Thyroid gland (tissue), 4 donors: Measurements from ENCODE around the gene PDE8A. TPM values are rescaled to one million over a fixed set of nuclear protein-coding genes. Genes with fewer than 3 reads are reported as not detected.

Experiments used
- DNase-seq, 2 donors: peaks; one replicate each; pipeline ENCODE4 v3.0.0-alpha.2; 2019
- H3K27ac ChIP-seq, 3 donors: fragments of 200-600 bp; sonication (generic); 1 replicate in 2 of 3; 2 replicates in 1 of 3; pipeline ENCODE4 v1.5.1; 2016 to 2019; ENCODE audit warnings: mild to moderate bottlenecking in 1 of 3, moderate library complexity in 1 of 3
- H3K27me3 ChIP-seq: fragments of 200-600 bp; sonication (generic); one replicate; pipeline ENCODE4 v1.5.1; 2019
- H3K36me3 ChIP-seq, 2 donors: fragments of 200-600 bp; sonication (generic); one replicate each; pipeline ENCODE4 v1.5.1; 2016 to 2019
- H3K4me1 ChIP-seq, 2 donors: fragments of 200-600 bp; sonication (generic); one replicate each; pipeline ENCODE4 v1.5.1; 2017 to 2019
- H3K4me3 ChIP-seq, 3 donors: fragments of 200-600 bp; sonication (generic); replicated peaks in 1 of 3; 1 replicate in 2 of 3; 2 replicates in 1 of 3; pipeline ENCODE4 v1.5.1; 2016; ENCODE audit warnings: mild to moderate bottlenecking in 1 of 3
- H3K9me3 ChIP-seq: fragments of 200-600 bp; sonication (generic); one replicate; pipeline ENCODE4 v1.5.1; 2017
- POLR2A ChIP-seq, 2 donors: fragments of 450-650 bp; IDR thresholded peaks; one replicate each; pipeline ENCODE4 v1.6.1; 2017; ENCODE audit warnings: antibody characterized with exemption in 2 of 2, mild to moderate bottlenecking in 2 of 2, moderate library complexity in 1 of 2
- WGBS, 2 donors: methylation state at CpG; one replicate each; pipeline ENCODE4 v1.1.5; 2017; 5-methylcytosine and 5-hydroxymethylcytosine counted together
- intact Hi-C: fragments of 100-400 bp; cut with DNase I; formaldehyde crosslinking; loops from one replicate; pipeline ENCODE4 v1.15.1; 2023
- total RNA-seq, 4 donors: library from RNA; depleted of rRNA; stranded (reverse); fragments of >200 nt; gene quantifications; one replicate each; pipeline ENCODE4 v1.2.3, GENCODE V29; 2016
- TF ChIP-seq, protein P1 (sequence below), 6 experiments: fragments of 200-600 bp in 3 of 6; fragments of 450-650 bp in 3 of 6; sonication (generic) in 3 of 6; IDR thresholded peaks; one replicate each; pipeline ENCODE4 v1.5.1; 2016 to 2019; ENCODE audit warnings: antibody characterized with exemption in 6 of 6, mild to moderate bottlenecking in 2 of 6, inconsistent platforms in 1 of 6, moderate library complexity in 1 of 6

PDE8A gene
- total RNA-seq, 4 donors from 2014 or later: 31.6 to 52.1 (median 35.2) TPM

DNA sequence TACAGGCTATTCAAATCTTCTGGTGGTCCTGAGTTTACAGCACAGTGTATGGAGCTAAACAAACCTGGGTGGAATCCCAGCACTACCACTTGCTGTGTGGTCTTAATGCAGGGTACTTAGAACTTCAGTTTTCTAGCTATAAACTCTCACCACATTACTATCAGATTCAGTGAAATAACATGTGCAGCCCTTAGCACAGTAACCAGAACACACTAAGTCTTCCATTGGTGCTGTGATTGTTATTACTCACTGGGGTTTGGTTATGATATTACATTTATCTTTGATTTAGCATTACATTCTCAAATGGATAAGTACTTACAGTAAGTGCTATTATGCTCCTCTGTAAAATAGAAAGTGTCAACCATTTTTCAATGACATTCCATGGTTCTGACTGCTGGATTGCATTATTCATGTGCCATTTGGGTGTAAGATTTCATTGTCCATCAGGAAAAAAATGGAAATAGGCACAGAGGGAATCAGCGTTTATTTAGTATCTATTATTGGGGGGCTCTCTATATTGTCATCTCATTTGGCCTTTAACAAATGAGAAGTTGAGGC lies 81.9 kb downstream of the PDE8A start:
- no peaks in the 10 kb centered on the region for H3K9me3 ChIP-seq
- H3K36me3 ChIP-seq: no peaks in the 10 kb centered on the region
- no peaks in the 10 kb centered on the region for H3K4me1 ChIP-seq
- WGBS, 2 donors: 94 to 100% methylated on average over 1 of the region's 1 CpG
- intact Hi-C loops: no loop called here
- H3K4me3 ChIP-seq: no peak overlapping the region
- TF ChIP-seq, protein P1, sequence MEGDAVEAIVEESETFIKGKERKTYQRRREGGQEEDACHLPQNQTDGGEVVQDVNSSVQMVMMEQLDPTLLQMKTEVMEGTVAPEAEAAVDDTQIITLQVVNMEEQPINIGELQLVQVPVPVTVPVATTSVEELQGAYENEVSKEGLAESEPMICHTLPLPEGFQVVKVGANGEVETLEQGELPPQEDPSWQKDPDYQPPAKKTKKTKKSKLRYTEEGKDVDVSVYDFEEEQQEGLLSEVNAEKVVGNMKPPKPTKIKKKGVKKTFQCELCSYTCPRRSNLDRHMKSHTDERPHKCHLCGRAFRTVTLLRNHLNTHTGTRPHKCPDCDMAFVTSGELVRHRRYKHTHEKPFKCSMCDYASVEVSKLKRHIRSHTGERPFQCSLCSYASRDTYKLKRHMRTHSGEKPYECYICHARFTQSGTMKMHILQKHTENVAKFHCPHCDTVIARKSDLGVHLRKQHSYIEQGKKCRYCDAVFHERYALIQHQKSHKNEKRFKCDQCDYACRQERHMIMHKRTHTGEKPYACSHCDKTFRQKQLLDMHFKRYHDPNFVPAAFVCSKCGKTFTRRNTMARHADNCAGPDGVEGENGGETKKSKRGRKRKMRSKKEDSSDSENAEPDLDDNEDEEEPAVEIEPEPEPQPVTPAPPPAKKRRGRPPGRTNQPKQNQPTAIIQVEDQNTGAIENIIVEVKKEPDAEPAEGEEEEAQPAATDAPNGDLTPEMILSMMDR (IDR thresholded peaks at IDR 0.05): no peak
- no peak for TF ChIP-seq POLR2A (IDR thresholded peaks at IDR 0.05)
- no peak for DNase-seq
- H3K27me3 ChIP-seq: no peaks in the 10 kb centered on the region
- H3K27ac ChIP-seq: no peak overlapping the region

GRCh38 chr15:85064710-85065109 lies 83.1 kb downstream of the PDE8A start:
- Histone ChIP-seq H3K27me3 (no peaks in the 10 kb centered on the region), H3K9me3 (no peaks in the 10 kb centered on the region), H3K4me3 (no peak overlapping the region), H3K27ac (no peak overlapping the region), H3K36me3 (no peaks in the 10 kb centered on the region), H3K4me1 (no peaks in the 10 kb centered on the region)
- intact Hi-C loops: no loop called here
- DNase-seq: no peak
- 96 to 100% methylated on average over 1 of the region's 1 CpG for WGBS, 2 donors
- TF ChIP-seq, protein P1 (IDR thresholded peaks at IDR 0.05): no peak
- no peak for TF ChIP-seq POLR2A (IDR thresholded peaks at IDR 0.05)

DNA sequence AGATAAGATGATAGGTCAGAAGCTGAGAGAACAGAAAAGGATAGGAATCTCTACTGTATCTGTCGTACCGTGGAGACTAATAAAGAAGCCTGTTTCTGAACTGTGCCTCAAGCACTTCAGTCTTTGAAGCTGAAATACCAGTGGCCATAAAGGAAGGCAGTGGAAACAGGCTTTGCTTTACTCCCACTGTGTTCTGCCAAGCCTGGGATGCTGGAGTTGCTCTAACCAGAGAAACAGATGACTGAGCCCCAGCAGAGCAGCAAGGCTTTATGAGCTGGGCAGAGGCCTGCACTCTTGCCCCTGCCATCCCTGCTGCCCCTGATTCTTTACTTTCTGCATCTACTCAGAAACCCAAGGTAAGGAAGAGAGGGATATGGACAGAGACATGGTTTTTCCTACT lies 89.4 kb downstream of the PDE8A start:
- no peaks in the 10 kb centered on the region for H3K27me3 ChIP-seq
- intact Hi-C loops: no loop called here
- H3K4me1 ChIP-seq: peaks cover 0 to 5% of the 10 kb centered on the region in 2 donors
- no peaks in the 10 kb centered on the region for H3K9me3 ChIP-seq
- no peak overlapping the region for H3K4me3 ChIP-seq
- no peak overlapping the region for H3K27ac ChIP-seq
- no peak for TF ChIP-seq POLR2A (IDR thresholded peaks at IDR 0.05)
- TF ChIP-seq, protein P1 (IDR thresholded peaks at IDR 0.05): no peak
- DNase-seq: peak in 1 of 2 donors; percentile 4
- 87 to 91% methylated on average over 2 of the region's 2 CpGs for WGBS, 2 donors
- H3K36me3 ChIP-seq: no peaks in the 10 kb centered on the region

DNA sequence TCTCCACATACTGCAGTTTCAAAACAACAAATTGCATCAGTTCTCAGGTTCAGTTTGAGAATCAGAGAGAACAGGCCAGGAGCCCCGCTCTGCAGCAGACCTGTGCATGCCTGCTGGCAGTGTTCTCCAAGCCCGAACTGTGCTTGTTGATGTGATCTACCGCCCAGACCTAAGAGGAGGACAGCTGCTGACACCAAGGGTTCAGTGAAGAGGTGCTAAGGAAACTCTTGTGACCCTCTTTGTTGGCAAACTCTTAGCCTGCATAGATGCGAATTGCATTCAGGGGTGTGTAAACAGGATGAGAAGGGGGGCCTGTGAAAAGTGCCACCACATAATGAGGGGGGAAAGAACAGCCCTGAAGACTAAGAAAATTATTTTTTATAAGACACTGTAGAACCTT lies 89.8 kb downstream of the PDE8A start:
- H3K27me3 ChIP-seq: no peaks in the 10 kb centered on the region
- WGBS, 2 donors: 82 to 88% methylated on average over 4 of the region's 4 CpGs
- H3K4me3 ChIP-seq: no peak overlapping the region
- no peaks in the 10 kb centered on the region for H3K36me3 ChIP-seq
- no peaks in the 10 kb centered on the region for H3K9me3 ChIP-seq
- no peak overlapping the region for H3K27ac ChIP-seq
- H3K4me1 ChIP-seq: peaks cover 0 to 5% of the 10 kb centered on the region in 2 donors
- TF ChIP-seq, protein P1 (IDR thresholded peaks at IDR 0.05): no peak
- TF ChIP-seq POLR2A (IDR thresholded peaks at IDR 0.05): no peak
- no peak for DNase-seq
- intact Hi-C loops: no loop called here

DNA sequence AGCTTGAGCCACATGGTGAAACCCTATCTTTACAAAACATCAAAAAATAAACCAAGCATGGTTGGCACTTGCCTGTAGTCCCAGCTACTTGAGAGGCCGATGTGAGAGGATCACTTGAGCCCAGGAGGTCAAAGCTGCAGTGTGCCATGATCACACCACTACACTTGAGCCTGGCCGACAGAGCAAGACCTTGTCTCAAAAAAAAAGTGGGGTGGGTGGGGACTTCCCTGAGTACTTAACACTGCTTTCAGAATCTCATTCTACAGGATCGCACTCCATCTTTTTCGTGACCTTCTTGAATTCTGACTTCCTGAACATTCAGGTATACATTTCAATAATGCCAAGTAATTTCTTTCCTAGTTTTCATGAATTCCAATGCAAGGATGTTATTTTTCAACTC lies 91.3 kb downstream of the PDE8A start:
- intact Hi-C loops: no loop called here
- 72 to 76% methylated on average over 4 of the region's 4 CpGs for WGBS, 2 donors
- H3K27ac ChIP-seq: no peak overlapping the region
- peaks cover 0 to 5% of the 10 kb centered on the region in 2 donors for H3K4me1 ChIP-seq
- H3K27me3 ChIP-seq: no peaks in the 10 kb centered on the region
- no peak for DNase-seq
- TF ChIP-seq, protein P1 (IDR thresholded peaks at IDR 0.05): no peak
- no peak for TF ChIP-seq POLR2A (IDR thresholded peaks at IDR 0.05)
- H3K36me3 ChIP-seq: no peaks in the 10 kb centered on the region
- H3K4me3 ChIP-seq: no peak overlapping the region
- no peaks in the 10 kb centered on the region for H3K9me3 ChIP-seq
